Spinal cord (tissue), 10 donors: Measurements from ENCODE around the gene MAP4. TPM values are rescaled to one million over a fixed set of nuclear protein-coding genes. Genes with fewer than 3 reads are reported as not detected.
A peak's percentile ranks its signal among the peaks of the same experiment; 100 is the strongest.

Experiments
- DNase-seq, 6 donors: peaks; one replicate each; pipeline versions ENCODE4 v3.0.0 to v3.0.0-alpha.2; 2013 to 2015; ENCODE audit warnings: low spot score in 6 of 6, low read depth in 4 of 6
- H3K27ac ChIP-seq: one replicate; pipeline ENCODE4 v1.5.1; 2013; ENCODE audit warnings: low read depth, low read length, control low read depth
- H3K27me3 ChIP-seq: one replicate; pipeline ENCODE4 v1.6.1; 2013; ENCODE audit warnings: low read length; ENCODE audit not compliant: control insufficient read depth, insufficient read depth
- H3K36me3 ChIP-seq: one replicate; pipeline ENCODE4 v1.6.1; 2013; ENCODE audit warnings: low read length; ENCODE audit not compliant: control insufficient read depth, insufficient read depth
- H3K4me1 ChIP-seq: one replicate; pipeline ENCODE4 v1.6.1; 2013; ENCODE audit warnings: low read length; ENCODE audit not compliant: control insufficient read depth, insufficient read depth
- H3K4me3 ChIP-seq: one replicate; pipeline ENCODE4 v1.5.1; 2013; ENCODE audit warnings: low read depth, low read length, control low read depth
- H3K9me3 ChIP-seq: one replicate; pipeline ENCODE4 v1.6.1; 2013; ENCODE audit warnings: low read length; ENCODE audit not compliant: control insufficient read depth, insufficient read depth
- WGBS: methylation state at CpG from one replicate; pipeline ENCODE4 v1.1.5; 2013; ENCODE audit warnings: missing lambda C conversion rate; ENCODE audit not compliant: insufficient coverage; 5-methylcytosine and 5-hydroxymethylcytosine counted together
- polyA plus RNA-seq, 2 donors: library from polyadenylated mRNA; unstranded; fragments of 120-200 nt; gene quantifications; one replicate each; pipeline ENCODE4 v1.2.1, GENCODE V29; 2013; ENCODE audit not compliant: insufficient read length in 2 of 2
- small RNA-seq: library from RNA; depleted of rRNA; stranded (forward); fragments of <200 nt; gene quantifications from one replicate; pipeline ENCODE3, GENCODE V24; 2014; ENCODE audit warnings: low replicate concordance
- total RNA-seq, 2 donors: library from RNA; depleted of rRNA in 1 of 2; stranded (reverse); fragments of 120-200 nt in 1 of 2; fragments of >200 nt in 1 of 2; gene quantifications; one replicate each; pipeline versions ENCODE4 v1.2.3 to v1.2.4, GENCODE V29; 2013 to 2014
- donor health status: healthy.

The MAP4 gene
- total and polyA plus RNA-seq, 4 donors: 123 to 344 (median 278) TPM

- Histone ChIP-seq H3K4me1 (peaks cover 13% of the 10 kb centered on the region), H3K27me3 (no peaks in the 10 kb centered on the region), H3K27ac (no peak overlapping the region), H3K36me3 (peaks cover 41% of the 10 kb centered on the region), H3K4me3 (no peak overlapping the region), H3K9me3 (no peaks in the 10 kb centered on the region)
- no CpG with 5 or more reads among the region's 1 CpG for WGBS
- no peak for DNase-seq
Measured at GRCh38 chr3:47804577-47804976, 211.6 kb downstream of the MAP4 start.

GRCh38 chr3:47803480-47804025 lies 212.7 kb downstream of the MAP4 start:
- peaks cover 32% of the 10 kb centered on the region for H3K36me3 ChIP-seq
- peak in 1 of 6 donors; percentile 13 for DNase-seq
- WGBS: 0% methylated on average over 17 of the region's 20 CpGs

GRCh38 chr3:47802734-47803479 lies 213.3 kb downstream of the MAP4 start, which contains the start of gene DHX30:
Gene DHX30 (plus strand): TSS chr3:47803138. CDS start chr3:47810684, 7,546 bp downstream.
- Histone ChIP-seq H3K4me1 (peaks cover 13% of the 10 kb centered on the region), H3K27me3 (no peaks in the 10 kb centered on the region), H3K27ac (peak within 1 kb of the TSS; percentile 89), H3K4me3 (peak within 1 kb of the TSS; percentile 79), H3K36me3 (peaks cover 26% of the 10 kb centered on the region), H3K9me3 (no peaks in the 10 kb centered on the region)
- peak; percentile 75 to 96 (median 84) for DNase-seq
- WGBS: under 1% methylated on average over 90 of the region's 90 CpGs

More at GRCh38 chr3:47803480-47804025, 212.7 kb downstream of the MAP4 start:
- peak overlapping the region; percentile 50 for H3K27ac ChIP-seq
- no peaks in the 10 kb centered on the region for H3K27me3 ChIP-seq
- no peaks in the 10 kb centered on the region for H3K9me3 ChIP-seq
- peaks cover 13% of the 10 kb centered on the region for H3K4me1 ChIP-seq
- peak overlapping the region; percentile 79 for H3K4me3 ChIP-seq

Small RNA genes within 50 kb of the gene (small RNA-seq; reads per million reads assigned to genes)
- gene AC124916.2: not detected
- 0.20 reads per million, percentile 6 among the genes with 10 or more reads in this experiment for gene MIR1226
- not detected for gene RF00019
- gene RF02271: not detected

Other genes starting within 250 kb of the MAP4 start
- 10 to 100 TPM; 39.0 to 48.5 TPM for gene SMARCC1, start 234.5 kb downstream of the MAP4 start, total RNA-seq
- 10 to 100 TPM; 32.3 to 36.4 TPM for gene SMARCC1, start 234.5 kb downstream of the MAP4 start, polyA plus RNA-seq
- 10 to 100 TPM; 66.8 to 80.5 TPM for gene DHX30, start 213.3 kb downstream of the MAP4 start, total RNA-seq
- gene DHX30, start 213.3 kb downstream of the MAP4 start, polyA plus RNA-seq: 10 to 100 TPM; 76.8 to 93.7 TPM
- 1 to 10 TPM; 7.4 TPM for gene CDC25A, start 172.0 kb upstream of the MAP4 start, total RNA-seq
- 1 to 10 TPM; 8.0 to 9.7 TPM for gene CDC25A, start 172.0 kb upstream of the MAP4 start, polyA plus RNA-seq
- 10 to 100 TPM in 1 of 2 donors, under 1 TPM in 1; 0.55 to 17.2 TPM for gene CAMP, start 207.1 kb upstream of the MAP4 start, total RNA-seq
- not detected for gene CAMP, start 207.1 kb upstream of the MAP4 start, polyA plus RNA-seq
- gene ZNF589, start 224.7 kb upstream of the MAP4 start, total RNA-seq: 10 to 100 TPM; 11.6 to 12.6 TPM
- gene ZNF589, start 224.7 kb upstream of the MAP4 start, polyA plus RNA-seq: 10 to 100 TPM; 17.7 to 20.0 TPM